GM06990 (cell line): ENCODE data around the gene KIF26B.

Experiments
- DNase-seq: peaks from one replicate; pipeline ENCODE4 v3.0.0-alpha.2; 2011; ENCODE audit not compliant: insufficient read length; ENCODE audit errors: extremely low read depth
- H3K27me3 ChIP-seq: replicated peaks from 2 replicates; pipeline ENCODE4 v1.6.0; 2011; ENCODE audit warnings: low read length; ENCODE audit not compliant: control insufficient read depth, insufficient read depth
- H3K36me3 ChIP-seq: 2 replicates; pipeline ENCODE4 v1.5.1; 2011; ENCODE audit warnings: low read length; ENCODE audit not compliant: control insufficient read depth, insufficient read depth
- H3K4me3 ChIP-seq: replicated peaks from 2 replicates; pipeline ENCODE4 v1.5.1; 2011; ENCODE audit warnings: low read depth, mild to moderate bottlenecking, control low read depth, low read length
- CTCF ChIP-seq: IDR thresholded peaks from 2 replicates; pipeline ENCODE4 v1.5.1; 2011; ENCODE audit warnings: low read length, control low read depth, mild to moderate bottlenecking, inconsistent platforms; ENCODE audit not compliant: insufficient read depth, poor library complexity, severe bottlenecking

KIF26B gene

GRCh38 chr1:245754463-245754961, 599.7 kb downstream of the KIF26B start:
- no peaks in the 10 kb centered on the region for H3K36me3 ChIP-seq
- DNase-seq, result no peak
- H3K4me3 ChIP-seq, result no peak overlapping the region
- H3K27me3 ChIP-seq, result no peaks in the 10 kb centered on the region
- TF ChIP-seq CTCF, result no peak
